Measurements from ENCODE around the gene FLCN.

- TF ChIP-seq POLR2A (IDR thresholded peaks at IDR 0.05) (no peak), CTCF (IDR thresholded peaks at IDR 0.05) (no peak)
These were observed 66.5 kb downstream of the FLCN start for GRCh38 chr17:17170346-17170985.

Measured in lower leg skin (tissue), 3 donors.